CD14-positive monocyte (primary cell): Measurements from ENCODE around the gene WDR47. TPM values are rescaled to one million over a fixed set of nuclear protein-coding genes. Genes with fewer than 3 reads are reported as not detected.
"Not testable (repeated sequence)": the region's sequence is repeated elsewhere in the genome, so short reads cannot be mapped to it uniquely, and the experiment has no call there.

Source experiments
- DNase-seq, 3 donors: peaks; one replicate each; pipeline ENCODE4 v3.0.0-alpha.2; 2011 to 2022
- H2AFZ ChIP-seq: 2 replicates; pipeline ENCODE4 v1.6.0; 2012; ENCODE audit warnings: mild to moderate bottlenecking, low read depth, low read length, inconsistent platforms; ENCODE audit not compliant: insufficient read depth, poor library complexity, severe bottlenecking
- H3K27ac ChIP-seq, 2 donors: 1 replicate in 1 of 2; 2 replicates in 1 of 2; pipeline ENCODE4 v1.5.1; 2012 to 2013; ENCODE audit warnings: low read length in 2 of 2, control low read depth in 1 of 2, inconsistent platforms in 1 of 2, low read depth in 1 of 2, mild to moderate bottlenecking in 1 of 2
- H3K27me3 ChIP-seq, 2 donors: one replicate each; pipeline versions ENCODE4 v1.6.0 to v1.6.1; 2011 to 2013; ENCODE audit warnings: low read length in 2 of 2; ENCODE audit not compliant: control insufficient read depth in 2 of 2, insufficient read depth in 2 of 2
- H3K36me3 ChIP-seq, 2 donors: replicated peaks in 1 of 2; 1 replicate in 1 of 2; 2 replicates in 1 of 2; pipeline versions ENCODE4 v1.5.1 to v1.6.1; 2012 to 2013; ENCODE audit warnings: low read length in 2 of 2, control low read depth in 1 of 2, inconsistent platforms in 1 of 2, mild to moderate bottlenecking in 1 of 2; ENCODE audit not compliant: insufficient read depth in 2 of 2, control insufficient read depth in 1 of 2
- H3K4me1 ChIP-seq, 2 donors: 1 replicate in 1 of 2; 2 replicates in 1 of 2; pipeline versions ENCODE4 v1.5.1 to v1.6.1; 2012 to 2013; ENCODE audit warnings: low read length in 2 of 2, control low read depth in 1 of 2, inconsistent platforms in 1 of 2, mild to moderate bottlenecking in 1 of 2, moderate library complexity in 1 of 2; ENCODE audit not compliant: insufficient read depth in 2 of 2, control insufficient read depth in 1 of 2
- H3K4me2 ChIP-seq: replicated peaks from 2 replicates; pipeline ENCODE3; 2012; ENCODE audit warnings: low read length, moderate library complexity, mild to moderate bottlenecking; ENCODE audit not compliant: poor library complexity, severe bottlenecking; ENCODE audit errors: extremely low read depth
- H3K4me3 ChIP-seq, 3 experiments: fragments of 200-600 bp in 1 of 3; sonication (generic) in 1 of 3; replicated peaks in 1 of 3; 1 replicate in 2 of 3; 2 replicates in 1 of 3; pipeline ENCODE4 v1.5.1; 2011 to 2013; ENCODE audit warnings: low read length in 3 of 3, mild to moderate bottlenecking in 3 of 3, control low read depth in 2 of 3, low read depth in 2 of 3, inconsistent platforms in 1 of 3, moderate library complexity in 1 of 3
- H3K79me2 ChIP-seq: 2 replicates; pipeline ENCODE4 v1.6.0; 2012; ENCODE audit warnings: mild to moderate bottlenecking, control low read depth, inconsistent platforms, low read length, moderate library complexity; ENCODE audit not compliant: insufficient read depth
- H3K9ac ChIP-seq: 2 replicates; pipeline ENCODE4 v1.6.0; 2017; ENCODE audit warnings: low read length, mild to moderate bottlenecking; ENCODE audit not compliant: insufficient read depth, poor library complexity, severe bottlenecking
- H3K9me3 ChIP-seq, 2 donors: replicated peaks in 1 of 2; 1 replicate in 1 of 2; 2 replicates in 1 of 2; pipeline versions ENCODE4 v1.5.1 to v1.6.1; 2012 to 2013; ENCODE audit warnings: low read length in 2 of 2, control low read depth in 1 of 2; ENCODE audit not compliant: control insufficient read depth in 1 of 2, insufficient read depth in 1 of 2
- H4K20me1 ChIP-seq: 2 replicates; pipeline ENCODE4 v1.6.0; 2012; ENCODE audit warnings: mild to moderate bottlenecking, low read length, control low read depth, moderate library complexity; ENCODE audit not compliant: insufficient read depth
- H3K27ac Mint-ChIP-seq, 7 donors: one replicate each; pipeline ENCODE4 v1.8.0; 2020; ENCODE audit warnings: mild to moderate bottlenecking in 7 of 7, mixed read lengths in 7 of 7, moderate library complexity in 6 of 7, inconsistent platforms in 2 of 7
- H3K27me3 Mint-ChIP-seq, 3 donors: one replicate each; pipeline ENCODE4 v1.8.0; 2021 to 2022; ENCODE audit warnings: low read depth in 3 of 3, mild to moderate bottlenecking in 3 of 3, mixed read lengths in 3 of 3, moderate library complexity in 3 of 3, inconsistent platforms in 1 of 3
- H3K36me3 Mint-ChIP-seq, 2 donors: one replicate each; pipeline ENCODE4 v1.8.0; 2020; ENCODE audit warnings: mixed read lengths in 2 of 2, inconsistent platforms in 1 of 2, mild to moderate bottlenecking in 1 of 2
- H3K4me1 Mint-ChIP-seq: one replicate; pipeline ENCODE4 v1.8.0; 2020; ENCODE audit warnings: mild to moderate bottlenecking, mixed read lengths
- H3K4me3 Mint-ChIP-seq, 2 donors: one replicate each; pipeline ENCODE4 v1.8.0; 2020; ENCODE audit warnings: mild to moderate bottlenecking in 2 of 2, mixed read lengths in 2 of 2, moderate library complexity in 1 of 2
- H3K9me3 Mint-ChIP-seq, 7 donors: one replicate each; pipeline ENCODE4 v1.8.0; 2020 to 2022; ENCODE audit warnings: mixed read lengths in 7 of 7, mild to moderate bottlenecking in 6 of 7, moderate library complexity in 6 of 7, inconsistent platforms in 2 of 7
- WGBS: methylation state at CpG from one replicate; pipeline ENCODE4 v1.1.5; 2013; ENCODE audit warnings: missing lambda C conversion rate; ENCODE audit not compliant: insufficient coverage; 5-methylcytosine and 5-hydroxymethylcytosine counted together
- intact Hi-C, 2 donors: fragments of 100-400 bp; cut with micrococcal nuclease; formaldehyde crosslinking; loops; one replicate each; pipeline versions ENCODE4 v1.15.0 to v1.15.1; 2023
- polyA plus RNA-seq, 3 donors: library from polyadenylated mRNA; depleted of rRNA in 1 of 3; unstranded in 2 of 3; stranded (reverse) in 1 of 3; fragments of 300-500 nt in 2 of 3; fragments of >200 nt in 1 of 3; fragmentation: Illumina TruSeq in 2 of 3; gene quantifications; 1 replicate in 2 of 3; 2 replicates in 1 of 3; pipeline ENCODE4 v1.2.3, GENCODE V29; 2012 to 2021
- TF ChIP-seq, protein P1 (sequence below): fragments of 200-600 bp; IDR thresholded peaks from one replicate; pipeline ENCODE4 v1.8.0; 2022; ENCODE audit warnings: antibody characterized with exemption, mild to moderate bottlenecking

Gene WDR47
- polyA plus RNA-seq, 3 donors, result 5.2 to 7.6 (median 6.0) TPM

- Histone ChIP-seq H3K4me2 (peak overlapping the region; percentile 93), H3K36me3 (no peaks in the 10 kb centered on the region), H3K9ac (peak overlapping the region; percentile 89), H3K27ac (peak overlapping the region in 1 of 2 donors; percentile 88), H3K79me2 (peaks cover 57% of the 10 kb centered on the region), H3K9me3 (no peaks in the 10 kb centered on the region), H2AFZ (peak overlapping the region; percentile 95), H3K27me3 (no peaks in the 10 kb centered on the region), H3K4me1 (peaks cover 13 to 17% of the 10 kb centered on the region in 2 donors), H4K20me1 (peaks cover 8% of the 10 kb centered on the region), H3K4me3 (peak overlapping the region; percentile 74 to 97 (median 88))
- Mint-ChIP-seq H3K4me3 (peak overlapping the region; percentile 86 to 91), H3K9me3 (peaks cover 0 to 3% (median 0%) of the 10 kb centered on the region in 7 donors), H3K36me3 (peaks cover 2 to 5% of the 10 kb centered on the region in 2 donors), H3K27ac (peak overlapping the region; percentile 11 to 92 (median 85)), H3K4me1 (peaks cover 14% of the 10 kb centered on the region), H3K27me3 (peaks cover 1 to 9% (median 4%) of the 10 kb centered on the region in 3 donors)
- intact Hi-C loops, result loop anchor here (5.0 kb wide), 3 partner anchors 52 to 72 kb away; partner anchors contain the start of genes ELAPOR1 (in 2 of the 2) and TMEM167B (in 1 of the 2)
- TF ChIP-seq, protein P1, sequence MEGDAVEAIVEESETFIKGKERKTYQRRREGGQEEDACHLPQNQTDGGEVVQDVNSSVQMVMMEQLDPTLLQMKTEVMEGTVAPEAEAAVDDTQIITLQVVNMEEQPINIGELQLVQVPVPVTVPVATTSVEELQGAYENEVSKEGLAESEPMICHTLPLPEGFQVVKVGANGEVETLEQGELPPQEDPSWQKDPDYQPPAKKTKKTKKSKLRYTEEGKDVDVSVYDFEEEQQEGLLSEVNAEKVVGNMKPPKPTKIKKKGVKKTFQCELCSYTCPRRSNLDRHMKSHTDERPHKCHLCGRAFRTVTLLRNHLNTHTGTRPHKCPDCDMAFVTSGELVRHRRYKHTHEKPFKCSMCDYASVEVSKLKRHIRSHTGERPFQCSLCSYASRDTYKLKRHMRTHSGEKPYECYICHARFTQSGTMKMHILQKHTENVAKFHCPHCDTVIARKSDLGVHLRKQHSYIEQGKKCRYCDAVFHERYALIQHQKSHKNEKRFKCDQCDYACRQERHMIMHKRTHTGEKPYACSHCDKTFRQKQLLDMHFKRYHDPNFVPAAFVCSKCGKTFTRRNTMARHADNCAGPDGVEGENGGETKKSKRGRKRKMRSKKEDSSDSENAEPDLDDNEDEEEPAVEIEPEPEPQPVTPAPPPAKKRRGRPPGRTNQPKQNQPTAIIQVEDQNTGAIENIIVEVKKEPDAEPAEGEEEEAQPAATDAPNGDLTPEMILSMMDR, result no peak
- DNase-seq, result peak in 1 of 3 donors; percentile 20
- no CpG with 5 or more reads among the region's 3 CpGs for WGBS
Measured at GRCh38 chr1:109040627-109040988, 1.3 kb downstream of the WDR47 start.

- TF ChIP-seq, protein P1, result no peak
- Histone ChIP-seq H3K36me3 (no peaks in the 10 kb centered on the region), H3K79me2 (peaks cover 90% of the 10 kb centered on the region), H4K20me1 (peaks cover 33% of the 10 kb centered on the region), H3K27ac (no peak overlapping the region), H3K9me3 (no peaks in the 10 kb centered on the region), H2AFZ (no peak overlapping the region), H3K4me3 (no peak overlapping the region), H3K4me2 (no peak overlapping the region), H3K9ac (no peak overlapping the region), H3K4me1 (no peaks in the 10 kb centered on the region), H3K27me3 (no peaks in the 10 kb centered on the region)
- WGBS, result 100% methylated on average over 1 of the region's 2 CpGs
- H3K4me1 Mint-ChIP-seq, result no peaks in the 10 kb centered on the region
- H3K4me3 Mint-ChIP-seq, result no peak overlapping the region
- H3K27me3 Mint-ChIP-seq, result no peaks in the 10 kb centered on the region
- intact Hi-C loops, result no loop called here
- peaks cover 0 to 3% (median 0%) of the 10 kb centered on the region in 7 donors for H3K9me3 Mint-ChIP-seq
- no peak for DNase-seq
- peak overlapping the region in 1 of 7 donors; percentile 10 for H3K27ac Mint-ChIP-seq
- peaks cover 4 to 14% of the 10 kb centered on the region in 2 donors for H3K36me3 Mint-ChIP-seq
Measured at GRCh38 chr1:109034382-109034781, 7.5 kb downstream of the WDR47 start.

GRCh38 chr1:109029493-109029892, 12.4 kb downstream of the WDR47 start:
- H3K4me1 ChIP-seq, H3K9me3 ChIP-seq, H3K36me3 Mint-ChIP-seq, H2AFZ ChIP-seq, H3K9me3 Mint-ChIP-seq, H3K27me3 Mint-ChIP-seq, H3K27ac Mint-ChIP-seq, H3K4me2 ChIP-seq, H3K4me1 Mint-ChIP-seq, H3K4me3 ChIP-seq, H3K4me3 Mint-ChIP-seq, DNase-seq, H3K27me3 ChIP-seq, H3K36me3 ChIP-seq, H3K9ac ChIP-seq, H3K27ac ChIP-seq: not testable (repeated sequence)
- no CpG with 5 or more reads among the region's 8 CpGs for WGBS
- Histone ChIP-seq H4K20me1 (peaks cover 31% of the 10 kb centered on the region), H3K79me2 (peaks cover 64% of the 10 kb centered on the region)
- intact Hi-C loops, result loop anchor here in 1 of 2 donors (10.0 kb wide), 1 partner anchor 165 kb away; no protein-coding TSS in a partner anchor
